ENCODE measurements around the gene SBK1.

Gene SBK1

DNA sequence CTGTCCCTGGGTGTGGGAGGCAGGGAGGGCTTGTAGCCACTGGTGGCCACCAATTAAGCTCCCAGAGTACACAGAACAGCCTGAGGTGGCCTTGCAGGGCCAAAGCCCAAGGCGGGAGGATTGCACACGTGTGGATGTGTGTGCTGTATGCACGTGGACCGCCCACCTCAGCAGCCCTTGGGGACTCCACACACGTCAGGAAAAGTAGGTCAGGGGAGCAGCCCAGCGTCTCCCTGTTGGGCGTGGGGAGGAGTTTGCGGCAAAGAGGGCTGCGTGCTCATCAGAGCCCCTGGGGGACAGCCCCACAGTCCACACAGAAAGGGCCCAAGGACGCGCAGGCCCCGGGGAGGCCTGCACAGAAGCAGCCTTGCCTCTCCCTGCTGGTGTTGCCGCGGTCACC is 19.6 kb downstream of the SBK1 start:
- TF ChIP-seq, protein P1, sequence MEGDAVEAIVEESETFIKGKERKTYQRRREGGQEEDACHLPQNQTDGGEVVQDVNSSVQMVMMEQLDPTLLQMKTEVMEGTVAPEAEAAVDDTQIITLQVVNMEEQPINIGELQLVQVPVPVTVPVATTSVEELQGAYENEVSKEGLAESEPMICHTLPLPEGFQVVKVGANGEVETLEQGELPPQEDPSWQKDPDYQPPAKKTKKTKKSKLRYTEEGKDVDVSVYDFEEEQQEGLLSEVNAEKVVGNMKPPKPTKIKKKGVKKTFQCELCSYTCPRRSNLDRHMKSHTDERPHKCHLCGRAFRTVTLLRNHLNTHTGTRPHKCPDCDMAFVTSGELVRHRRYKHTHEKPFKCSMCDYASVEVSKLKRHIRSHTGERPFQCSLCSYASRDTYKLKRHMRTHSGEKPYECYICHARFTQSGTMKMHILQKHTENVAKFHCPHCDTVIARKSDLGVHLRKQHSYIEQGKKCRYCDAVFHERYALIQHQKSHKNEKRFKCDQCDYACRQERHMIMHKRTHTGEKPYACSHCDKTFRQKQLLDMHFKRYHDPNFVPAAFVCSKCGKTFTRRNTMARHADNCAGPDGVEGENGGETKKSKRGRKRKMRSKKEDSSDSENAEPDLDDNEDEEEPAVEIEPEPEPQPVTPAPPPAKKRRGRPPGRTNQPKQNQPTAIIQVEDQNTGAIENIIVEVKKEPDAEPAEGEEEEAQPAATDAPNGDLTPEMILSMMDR (IDR thresholded peaks at IDR 0.05; ENCODE audit: borderline replicate concordance, extremely low read depth, low read length, poor library complexity, severe bottlenecking): no peak
- TF ChIP-seq EZH2 (IDR thresholded peaks at IDR 0.05; ENCODE audit: borderline replicate concordance, low read depth, low read length, severe bottlenecking): no peak

GRCh38 chr16:28312327-28312726 is 20.0 kb downstream of the SBK1 start:
- Histone ChIP-seq H3K79me2 (ENCODE audit: insufficient read depth, low read length) (no peaks in the 10 kb centered on the region; the same call in 1 of the 2 replicates), H3K4me2 (ENCODE audit: insufficient read depth, low read length) (no peak overlapping the region), H3K36me3 (ENCODE audit: insufficient read depth, low read length) (peaks cover 6% of the 10 kb centered on the region; the same call in 1 of the 2 replicates), H4K20me1 (ENCODE audit: insufficient read depth, low read length) (no peaks in the 10 kb centered on the region), H3K27ac (ENCODE audit: low read length) (no peak overlapping the region), H3K4me1 (ENCODE audit: insufficient read depth, low read length) (peaks cover 27% of the 10 kb centered on the region), H3K27me3 (ENCODE audit: insufficient read depth, low read length, poor library complexity) (no peaks in the 10 kb centered on the region), H3K4me3 (ENCODE audit: low read depth in 1 of 2, low read length in 2 of 2) (no peak overlapping the region), H3K9me3 (ENCODE audit: insufficient read depth, low read length, severe bottlenecking) (no peaks in the 10 kb centered on the region), H2AFZ (ENCODE audit: low read depth, low read length) (no peak overlapping the region), H3K9ac (ENCODE audit: low read depth, low read length) (no peak overlapping the region)
- TF ChIP-seq, protein P1 (IDR thresholded peaks at IDR 0.05; ENCODE audit: borderline replicate concordance, extremely low read depth, low read length, poor library complexity, severe bottlenecking): no peak
- TF ChIP-seq EZH2 (IDR thresholded peaks at IDR 0.05; ENCODE audit: borderline replicate concordance, low read depth, low read length, severe bottlenecking): no peak
- DNase-seq (no peak), ATAC-seq (ENCODE audit: insufficient read depth, low read depth) (no peak)

More for the DNA sequence above, 19.6 kb downstream of the SBK1 start:
- Histone ChIP-seq H3K9ac (ENCODE audit: low read depth, low read length) (no peak overlapping the region), H3K4me3 (ENCODE audit: low read depth in 1 of 2, low read length in 2 of 2) (no peak overlapping the region), H3K79me2 (ENCODE audit: insufficient read depth, low read length) (no peaks in the 10 kb centered on the region; the same call in 1 of the 2 replicates), H3K4me1 (ENCODE audit: insufficient read depth, low read length) (peaks cover 27% of the 10 kb centered on the region), H3K27me3 (ENCODE audit: insufficient read depth, low read length, poor library complexity) (no peaks in the 10 kb centered on the region), H3K9me3 (ENCODE audit: insufficient read depth, low read length, severe bottlenecking) (no peaks in the 10 kb centered on the region), H3K4me2 (ENCODE audit: insufficient read depth, low read length) (no peak overlapping the region), H4K20me1 (ENCODE audit: insufficient read depth, low read length) (no peaks in the 10 kb centered on the region), H3K27ac (ENCODE audit: low read length) (no peak overlapping the region), H2AFZ (ENCODE audit: low read depth, low read length) (no peak overlapping the region), H3K36me3 (ENCODE audit: insufficient read depth, low read length) (peaks cover 6% of the 10 kb centered on the region; the same call in 1 of the 2 replicates)
- DNase-seq (no peak), ATAC-seq (ENCODE audit: insufficient read depth, low read depth) (no peak)

DNA sequence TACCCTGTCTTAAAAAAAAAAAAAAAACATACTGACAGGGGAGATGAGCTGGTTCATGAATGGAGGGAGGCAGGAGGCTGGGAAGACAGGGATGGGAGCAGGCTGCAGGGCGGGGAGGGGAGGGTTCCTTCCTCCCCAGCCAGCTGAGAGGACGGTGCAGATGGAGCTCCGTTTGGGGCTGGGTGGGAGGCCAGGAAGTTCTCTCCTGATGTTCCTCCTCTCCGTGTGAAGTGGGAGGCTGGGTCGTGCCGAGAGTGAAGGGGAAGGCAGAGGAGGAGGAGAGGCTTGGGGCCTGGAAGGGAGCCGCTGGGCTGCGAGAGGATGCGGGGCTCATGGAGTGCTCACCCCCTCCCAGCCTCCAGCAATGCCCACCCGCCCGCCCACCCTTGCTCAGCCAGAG is 21.3 kb downstream of the SBK1 start:
- H3K4me2 ChIP-seq (ENCODE audit: insufficient read depth, low read length): no peak overlapping the region
- H3K36me3 ChIP-seq (ENCODE audit: insufficient read depth, low read length): peaks cover 13% of the 10 kb centered on the region; the same call in 1 of the 2 replicates
- no peaks in the 10 kb centered on the region; the same call in 1 of the 2 replicates for H3K79me2 ChIP-seq (ENCODE audit: insufficient read depth, low read length)

More for the DNA sequence above, 21.3 kb downstream of the SBK1 start:
- Histone ChIP-seq H3K4me3 (ENCODE audit: low read depth in 1 of 2, low read length in 2 of 2) (no peak overlapping the region), H3K9ac (ENCODE audit: low read depth, low read length) (no peak overlapping the region), H3K27me3 (ENCODE audit: insufficient read depth, low read length, poor library complexity) (no peaks in the 10 kb centered on the region), H3K9me3 (ENCODE audit: insufficient read depth, low read length, severe bottlenecking) (no peaks in the 10 kb centered on the region), H2AFZ (ENCODE audit: low read depth, low read length) (no peak overlapping the region), H3K27ac (ENCODE audit: low read length) (no peak overlapping the region), H4K20me1 (ENCODE audit: insufficient read depth, low read length) (no peaks in the 10 kb centered on the region; the same call in 1 of the 2 replicates), H3K4me1 (ENCODE audit: insufficient read depth, low read length) (peaks cover 24% of the 10 kb centered on the region)
- TF ChIP-seq EZH2 (IDR thresholded peaks at IDR 0.05; ENCODE audit: borderline replicate concordance, low read depth, low read length, severe bottlenecking): no peak
- TF ChIP-seq, protein P1 (IDR thresholded peaks at IDR 0.05; ENCODE audit: borderline replicate concordance, extremely low read depth, low read length, poor library complexity, severe bottlenecking): no peak
- DNase-seq: no peak
- no peak for ATAC-seq (ENCODE audit: insufficient read depth, low read depth)

All from DND-41 (cell line).